HG02852 (cell line): ENCODE results near the gene NXNL1.

Source experiments
- ATAC-seq: cut with Tn5 transposase; IDR thresholded peaks from one replicate; pipeline ENCODE4 v1.9.1; 2021; ENCODE audit warnings: mild to moderate bottlenecking, moderate library complexity; ENCODE audit not compliant: unreplicated experiment

NXNL1 gene

DNA sequence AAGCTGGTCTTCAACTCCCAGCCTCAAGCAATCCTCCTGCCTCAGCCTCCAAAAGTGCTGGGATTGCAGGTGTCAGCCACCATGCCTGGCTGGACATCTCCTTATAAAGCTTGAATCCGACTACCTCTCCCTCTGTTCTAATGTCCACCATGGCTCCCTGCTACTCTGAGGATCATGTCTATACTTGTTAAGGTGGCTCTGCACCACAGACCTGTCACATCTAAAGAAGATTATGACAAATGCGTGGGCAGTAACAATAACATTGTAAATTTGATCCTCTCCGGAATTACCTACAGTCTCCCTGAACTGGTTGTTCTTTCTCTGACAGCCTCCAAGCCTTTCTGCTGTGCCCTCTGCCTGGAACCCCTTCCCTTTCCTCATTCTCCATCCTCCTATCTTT lies 1.8 kb downstream of the NXNL1 start:
- ATAC-seq: no peak

DNA sequence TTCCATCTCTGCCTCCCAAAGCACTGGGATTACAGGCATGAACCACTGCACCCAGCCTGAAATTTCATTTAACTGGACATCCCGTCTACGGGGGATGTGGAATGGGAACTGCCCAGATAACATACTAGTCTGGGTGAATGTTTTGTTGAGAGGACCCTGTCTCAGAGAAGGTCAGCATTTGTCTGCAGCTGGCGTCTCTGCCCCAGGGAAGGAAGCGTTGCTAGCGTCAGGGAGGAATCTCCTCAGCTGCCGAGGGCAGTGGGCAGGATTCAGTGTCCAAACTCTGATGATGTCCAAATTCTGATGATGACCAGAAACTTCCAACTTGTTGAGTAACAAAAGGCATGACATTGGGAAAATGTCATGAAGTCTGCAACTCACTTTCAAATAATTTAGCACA lies 3.1 kb downstream of the NXNL1 start:
- no peak for ATAC-seq

DNA sequence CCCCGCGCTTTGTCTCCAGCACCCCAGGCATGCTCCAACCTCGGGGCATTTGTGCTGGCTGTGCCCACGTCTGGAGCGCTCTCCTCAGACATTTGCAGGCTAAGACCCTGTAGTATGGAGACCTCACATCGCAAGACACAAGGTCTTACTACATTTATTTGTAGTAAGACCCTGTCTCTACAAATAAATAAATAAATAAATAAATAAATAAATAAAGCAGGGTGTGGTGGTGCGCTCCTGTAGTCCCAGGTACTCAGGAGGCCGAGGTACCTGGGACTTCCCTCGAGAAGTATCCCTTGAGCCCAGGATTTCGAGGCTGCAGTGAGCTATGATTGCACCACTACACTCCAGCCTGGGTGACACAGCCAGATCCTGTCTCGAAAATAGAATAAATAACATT lies 4.6 kb downstream of the NXNL1 start:
- ATAC-seq: no peak

- no peak for ATAC-seq
These were observed 5.2 kb downstream of the NXNL1 start for GRCh38 chr19:17455308-17456123.

GRCh38 chr19:17454576-17455071 lies 6.1 kb downstream of the NXNL1 start:
- no peak for ATAC-seq

DNA sequence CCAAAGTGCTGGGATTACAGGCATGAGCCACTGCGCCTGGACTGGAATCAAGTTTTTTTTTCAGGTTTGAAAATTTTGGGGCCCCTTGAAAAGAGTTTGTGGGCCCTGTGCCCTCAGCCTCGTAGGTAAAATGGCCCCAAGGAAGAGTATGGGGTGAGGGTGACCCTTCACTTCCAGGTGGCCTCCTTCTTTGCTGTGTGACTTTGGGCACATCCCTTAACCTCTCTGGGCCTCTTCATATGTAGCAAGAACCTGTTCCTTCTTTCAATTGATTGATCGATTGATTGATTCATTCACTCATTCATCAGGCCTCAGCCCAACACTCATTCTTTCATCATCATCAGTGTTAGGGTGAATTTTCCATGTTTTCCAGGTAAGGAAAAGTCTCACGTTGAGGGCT lies 8.9 kb downstream of the NXNL1 start:
- no peak for ATAC-seq

DNA sequence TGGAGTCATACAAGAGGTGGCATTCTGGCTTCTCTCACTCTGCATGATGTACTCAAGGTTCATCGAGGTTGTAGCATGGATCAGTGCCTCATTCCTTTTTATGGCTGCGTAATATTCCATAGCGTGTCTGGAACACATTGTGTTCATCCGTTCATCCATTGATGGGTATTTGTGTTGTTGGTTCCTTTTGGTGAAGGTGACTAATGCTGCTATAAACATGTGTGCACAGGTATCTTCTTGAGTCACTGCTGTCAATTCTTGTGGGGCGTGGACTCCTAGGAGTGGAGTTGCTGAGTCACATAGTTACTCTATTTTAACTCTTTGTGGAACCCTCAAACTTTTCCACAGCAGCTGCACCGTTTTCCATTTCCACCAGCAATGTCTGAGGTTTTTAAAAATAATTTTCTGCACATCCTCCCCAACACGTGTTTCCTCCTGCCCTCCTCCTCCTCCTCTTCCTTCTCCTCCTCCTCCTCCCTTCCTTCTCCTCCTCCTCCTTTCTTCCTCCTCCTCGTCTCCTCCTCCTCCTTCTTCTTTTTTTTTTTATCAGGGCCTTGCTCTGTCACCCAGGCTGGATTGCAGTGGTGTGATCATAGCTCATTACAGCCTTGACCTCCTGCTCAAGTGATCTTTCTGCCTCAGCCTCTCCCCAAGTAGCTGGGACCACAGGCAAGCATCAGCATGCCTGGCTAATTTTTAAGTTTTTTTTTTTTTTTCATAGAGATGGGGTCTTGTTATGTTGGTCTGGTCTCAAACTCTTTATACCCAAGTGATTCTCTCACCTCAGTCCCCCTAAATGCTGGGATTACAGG lies 10.3 kb downstream of the NXNL1 start:
- no peak for ATAC-seq

DNA sequence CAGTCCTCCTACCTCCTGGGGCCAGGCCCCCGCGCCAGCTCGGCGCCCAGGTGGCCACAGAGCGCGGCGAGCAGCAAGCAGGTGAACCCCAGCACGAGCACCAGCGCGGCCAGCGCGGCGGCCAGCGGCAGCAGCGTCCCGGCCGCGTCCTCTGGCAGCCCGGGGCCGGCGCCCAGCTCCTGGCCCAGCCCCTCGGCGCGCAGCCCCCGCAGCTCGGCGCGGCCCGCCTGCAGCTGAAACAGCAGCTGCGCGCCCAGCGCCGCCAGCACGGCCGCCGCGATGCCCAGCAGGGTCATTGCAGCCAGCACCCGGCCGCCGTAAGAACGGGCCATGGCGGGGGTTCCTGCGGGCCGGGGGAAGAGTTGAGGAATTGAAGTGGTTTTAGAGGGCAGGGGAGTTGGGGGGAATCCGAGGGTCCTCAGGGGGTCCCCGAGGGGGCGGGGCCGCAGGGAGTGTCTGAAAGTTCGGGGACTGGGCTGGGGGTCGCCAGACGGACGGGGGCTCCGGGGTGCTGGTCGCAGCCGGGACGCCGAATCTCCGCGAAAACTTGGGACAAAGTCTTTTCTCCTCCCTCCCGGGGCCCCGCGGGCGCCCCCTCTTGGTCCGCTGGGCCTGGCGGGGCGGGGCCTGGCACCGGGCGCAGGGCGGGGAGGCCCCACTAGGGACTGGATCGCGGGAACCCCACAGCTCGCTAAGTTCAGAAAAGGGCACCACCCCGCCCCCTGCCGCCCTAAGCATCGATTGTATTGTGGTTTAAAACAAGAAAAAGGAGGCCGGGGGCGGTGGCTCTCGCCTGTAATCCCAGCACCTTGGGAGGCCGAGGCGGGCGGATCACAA lies 12.4 kb downstream of the NXNL1 start, which contains the start of gene TMEM221:
Gene TMEM221 (minus strand): TSS at position 538 of the 837 bp plus-strand sequence. CDS start 206 bp downstream, at position 332.
- no peak for ATAC-seq

DNA sequence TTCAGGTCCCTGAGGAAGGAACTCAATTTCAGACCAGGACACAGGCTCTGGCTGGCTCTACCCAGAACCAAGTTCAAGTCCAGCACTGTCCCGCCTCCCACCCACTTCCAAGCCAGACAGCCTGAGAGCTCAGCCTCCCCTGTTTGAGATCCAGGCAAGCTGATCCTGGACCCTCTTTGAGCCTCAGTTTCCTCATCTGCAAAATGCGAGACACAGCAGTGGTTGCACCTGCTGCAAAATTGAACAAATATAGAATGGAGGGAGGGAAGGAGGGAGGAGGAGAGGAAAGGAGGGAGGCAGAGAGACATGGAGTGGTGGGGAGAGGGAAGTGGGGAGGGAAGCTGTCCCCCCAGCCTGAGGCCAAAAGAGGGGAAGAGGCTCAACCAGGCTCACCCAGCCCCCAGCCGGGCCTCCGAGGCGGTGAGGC lies 13.0 kb downstream of the NXNL1 start:
- no peak for ATAC-seq

DNA sequence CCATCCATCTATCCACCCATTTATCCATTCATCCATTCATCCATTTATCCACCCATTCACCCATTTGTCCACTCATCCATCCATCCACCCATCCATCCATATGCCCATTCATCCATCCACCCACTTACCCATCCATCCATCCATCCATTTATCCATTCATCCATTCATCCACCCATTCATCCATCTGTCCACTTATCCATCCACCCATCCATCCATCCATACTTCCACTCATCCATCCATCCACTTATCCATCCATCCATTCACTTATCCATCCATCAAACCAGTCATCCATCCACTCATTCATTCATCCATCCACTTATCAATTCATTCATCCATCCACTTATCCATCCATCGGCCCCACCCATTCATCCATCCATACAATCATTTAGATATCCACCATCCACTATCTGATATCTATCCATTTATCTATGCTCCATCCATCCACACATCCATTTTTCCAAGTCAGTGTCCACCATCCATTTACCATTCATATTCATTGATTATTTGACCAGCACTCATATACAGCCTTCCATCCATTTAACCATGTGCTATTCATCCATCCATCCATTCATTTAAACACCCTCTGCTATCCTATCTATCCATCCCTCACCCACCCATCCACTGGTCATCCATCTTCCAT lies 15.1 kb downstream of the NXNL1 start:
- ATAC-seq: no peak

DNA sequence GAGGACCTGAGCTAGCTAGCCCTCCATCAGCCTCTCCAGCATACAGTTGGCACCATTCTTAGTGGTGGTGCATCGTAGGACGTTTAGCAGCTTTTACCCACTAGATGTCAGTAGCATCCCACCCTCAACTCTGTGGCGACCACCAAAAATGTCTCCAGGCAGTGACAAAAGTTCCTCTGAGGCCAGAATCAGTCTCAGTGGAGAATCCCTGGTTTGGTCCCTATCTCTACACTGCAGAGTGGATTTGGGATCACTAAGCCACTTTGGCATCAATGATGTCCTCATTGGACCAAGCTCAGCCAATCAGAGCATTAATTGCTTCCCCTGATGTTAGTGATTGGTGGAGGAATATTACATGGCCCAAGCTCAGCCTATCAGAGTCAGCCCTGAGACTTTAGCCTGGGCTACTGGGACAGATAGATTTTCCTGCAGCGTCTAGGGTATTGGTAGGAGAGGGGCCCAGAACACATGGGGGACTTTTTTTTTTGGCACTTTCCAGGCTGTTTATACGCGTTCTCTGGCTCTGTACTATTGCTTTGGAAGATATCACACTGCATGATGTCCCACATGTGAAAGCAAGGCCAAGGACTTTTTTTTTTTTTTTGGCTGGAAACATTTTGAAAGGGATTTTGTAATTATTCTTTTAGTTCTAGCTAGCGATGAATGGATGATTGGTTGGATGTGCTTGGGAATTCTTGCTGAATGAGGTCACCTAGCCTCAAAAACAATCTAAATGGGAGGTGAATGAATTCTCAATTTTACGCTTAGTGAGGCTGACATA lies 19.3 kb downstream of the NXNL1 start:
- ATAC-seq: no peak

DNA sequence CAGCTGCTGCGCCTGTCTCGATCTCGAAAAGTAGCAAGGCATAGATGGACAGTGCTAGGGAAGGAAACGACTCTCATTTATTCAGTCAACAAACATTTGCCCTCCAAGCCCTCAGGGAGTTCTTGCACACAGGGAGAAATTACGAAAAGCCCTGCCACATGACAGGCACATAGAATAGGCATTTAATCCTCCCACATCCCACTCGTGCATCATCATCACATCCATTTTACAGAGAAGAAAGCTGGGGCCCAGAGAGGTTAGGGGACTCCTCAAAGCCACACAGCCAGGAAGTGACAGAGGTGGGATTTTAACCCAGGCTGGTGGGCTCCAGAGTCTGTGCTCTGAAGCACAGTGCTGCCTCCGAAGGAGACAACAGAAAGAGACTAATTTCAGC lies 23.9 kb downstream of the NXNL1 start:
- no peak for ATAC-seq

GRCh38 chr19:17436094-17436873 lies 24.4 kb downstream of the NXNL1 start:
- no peak for ATAC-seq

DNA sequence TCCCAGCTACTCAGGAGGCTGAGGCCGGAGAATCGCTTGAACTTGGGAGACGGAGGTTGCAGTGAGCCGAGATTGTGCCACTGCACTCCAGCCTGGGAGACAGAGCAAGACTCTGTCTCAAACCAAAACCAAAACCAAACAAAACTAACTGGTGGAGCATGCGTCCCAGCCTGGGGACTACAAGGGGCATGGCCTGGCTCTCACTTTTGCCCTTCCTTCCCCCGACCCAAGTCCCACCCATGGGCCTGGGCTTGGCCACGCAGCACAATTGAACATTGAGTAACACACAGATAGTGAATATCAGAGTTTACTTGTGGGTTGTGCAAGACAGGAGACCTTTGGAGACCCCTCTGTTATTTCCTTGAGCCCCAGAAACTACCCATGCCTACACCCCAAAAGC lies 25.5 kb downstream of the NXNL1 start:
- no peak for ATAC-seq

DNA sequence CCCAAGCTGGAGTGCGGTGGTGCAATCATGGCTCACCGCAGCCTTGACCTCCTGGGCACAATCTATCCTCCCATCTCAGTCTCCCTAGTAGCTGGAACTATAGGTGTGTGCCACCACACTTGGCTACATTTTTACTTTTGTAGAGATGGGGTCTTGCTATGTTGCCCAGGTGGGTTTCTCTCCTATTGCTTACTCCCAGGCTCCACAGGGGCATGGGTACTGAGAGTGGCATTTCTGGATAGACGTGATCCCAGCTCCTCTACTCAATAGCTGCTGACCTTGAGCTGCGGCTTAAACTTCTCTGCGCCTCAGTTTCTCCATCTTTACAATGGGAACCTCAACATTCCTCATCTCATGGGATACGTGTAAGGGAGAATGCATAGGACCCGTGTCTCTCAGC lies 29.3 kb downstream of the NXNL1 start:
- ATAC-seq: no peak

- no peak for ATAC-seq
These were observed 31.0 kb downstream of the NXNL1 start for GRCh38 chr19:17429641-17430113.

- no peak for ATAC-seq
These were observed 35.9 kb downstream of the NXNL1 start for GRCh38 chr19:17424743-17425365.

DNA sequence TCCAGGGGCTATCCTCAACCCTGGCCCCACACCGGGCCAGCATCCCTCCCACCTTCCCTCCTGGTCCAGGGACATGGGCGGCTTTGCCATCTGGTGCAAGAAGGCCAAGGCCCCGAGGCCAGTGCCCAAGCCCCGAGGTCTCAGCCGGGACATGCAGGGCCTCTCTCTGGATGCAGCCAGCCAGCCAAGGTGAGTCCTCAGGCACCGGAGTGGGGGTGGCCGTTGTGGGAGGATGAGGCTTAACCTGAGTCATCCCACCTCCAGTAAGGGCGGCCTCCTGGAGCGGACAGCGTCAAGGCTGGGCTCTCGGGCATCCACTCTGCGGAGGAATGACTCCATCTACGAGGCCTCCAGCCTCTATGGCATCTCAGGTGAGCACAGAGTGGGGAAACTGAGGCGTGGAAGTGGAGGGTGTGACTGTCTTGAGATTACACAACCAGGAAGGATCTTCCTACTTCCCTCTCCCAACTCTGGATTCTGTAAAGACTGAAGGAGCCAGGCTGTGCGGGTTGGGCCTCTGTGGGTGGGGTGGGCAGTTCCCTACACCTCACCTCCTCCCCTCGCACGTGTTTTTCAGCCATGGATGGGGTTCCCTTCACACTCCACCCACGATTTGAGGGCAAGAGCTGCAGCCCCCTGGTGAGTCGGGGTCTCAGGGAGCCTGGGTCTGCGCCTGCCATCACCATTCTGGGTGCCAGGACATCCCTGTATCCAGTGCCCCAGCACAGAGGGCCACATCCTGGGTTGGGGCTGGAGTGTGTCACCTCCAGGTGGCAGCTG lies 37.1 kb downstream of the NXNL1 start:
- no peak for ATAC-seq
